Adipocyte (in vitro differentiated cells): Measurements from ENCODE around the gene FLT3LG.
A peak's percentile ranks its signal among the peaks of the same experiment; 100 is the strongest.

Experiments used
- DNase-seq: peaks from one replicate; pipeline ENCODE4 v3.0.0-alpha.2; 2015; ENCODE audit warnings: low read depth
- H3K27me3 ChIP-seq: replicated peaks from 2 replicates; pipeline ENCODE4 v1.7.0; 2013; ENCODE audit warnings: mild to moderate bottlenecking, low read length, moderate library complexity; ENCODE audit not compliant: control insufficient read depth, insufficient read depth
- H3K36me3 ChIP-seq: 2 replicates; pipeline ENCODE4 v1.7.0; 2013; ENCODE audit warnings: low read length, mild to moderate bottlenecking, moderate library complexity; ENCODE audit not compliant: control insufficient read depth, insufficient read depth, severe bottlenecking
- H3K4me1 ChIP-seq: 2 replicates; pipeline ENCODE4 v1.7.0; 2013; ENCODE audit warnings: mild to moderate bottlenecking, low read length, moderate library complexity; ENCODE audit not compliant: control insufficient read depth, insufficient read depth
- H3K4me3 ChIP-seq: 2 replicates; pipeline ENCODE4 v1.7.0; 2013; ENCODE audit warnings: mild to moderate bottlenecking, low read length, moderate library complexity
- H3K9ac ChIP-seq: 2 replicates; pipeline ENCODE4 v1.7.0; 2013; ENCODE audit warnings: mild to moderate bottlenecking, low read length, moderate library complexity
- H3K9me3 ChIP-seq: 2 replicates; pipeline ENCODE4 v1.7.0; 2013; ENCODE audit warnings: mild to moderate bottlenecking, low read length, moderate library complexity; ENCODE audit not compliant: control insufficient read depth

Gene FLT3LG

GRCh38 chr19:49473868-49474541 lies at the start of gene FLT3LG:
Gene FLT3LG (plus strand): TSS chr19:49474215. CDS start chr19:49474640, 425 bp downstream.
- Histone ChIP-seq H3K9me3 (no peaks in the 10 kb centered on the region), H3K27me3 (no peaks in the 10 kb centered on the region), H3K4me1 (peaks cover 20% of the 10 kb centered on the region), H3K36me3 (no peaks in the 10 kb centered on the region), H3K4me3 (peak within 1 kb of the TSS; percentile 75), H3K9ac (peak within 1 kb of the TSS; percentile 80)
- DNase-seq: peak; percentile 95

DNA sequence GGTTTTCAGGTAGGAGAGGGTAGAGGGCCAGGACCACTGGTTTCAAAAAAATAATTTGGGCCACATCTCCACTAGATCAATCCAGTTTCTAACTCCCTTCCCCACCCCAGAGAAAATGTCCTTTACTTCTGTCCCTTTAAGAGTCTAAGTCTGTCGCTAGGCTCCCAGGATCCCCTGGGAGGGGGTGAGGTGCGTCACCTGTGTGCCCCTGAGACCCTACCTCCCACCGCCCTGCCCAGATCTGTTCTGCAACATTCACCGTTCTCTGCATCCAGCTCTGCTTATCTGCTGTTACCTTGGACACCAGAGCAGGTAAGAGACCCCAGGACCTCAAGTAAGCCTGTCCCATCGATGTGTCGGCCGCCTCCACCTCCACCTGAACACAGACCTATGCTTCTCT lies 48.8 kb upstream of the FLT3LG start, which contains the start of gene GFY:
GFY (plus strand) TSS at position 211 of the 400 bp plus-strand sequence. CDS start 1,043 bp downstream, outside the sequence.
- DNase-seq: no peak
- no peaks in the 10 kb centered on the region for H3K36me3 ChIP-seq
- H3K27me3 ChIP-seq: peaks cover 80% of the 10 kb centered on the region
- no peak within 1 kb of the TSS for H3K4me3 ChIP-seq
- no peaks in the 10 kb centered on the region for H3K9me3 ChIP-seq
- H3K4me1 ChIP-seq: peaks cover 9% of the 10 kb centered on the region
- H3K9ac ChIP-seq: no peak within 1 kb of the TSS

DNA sequence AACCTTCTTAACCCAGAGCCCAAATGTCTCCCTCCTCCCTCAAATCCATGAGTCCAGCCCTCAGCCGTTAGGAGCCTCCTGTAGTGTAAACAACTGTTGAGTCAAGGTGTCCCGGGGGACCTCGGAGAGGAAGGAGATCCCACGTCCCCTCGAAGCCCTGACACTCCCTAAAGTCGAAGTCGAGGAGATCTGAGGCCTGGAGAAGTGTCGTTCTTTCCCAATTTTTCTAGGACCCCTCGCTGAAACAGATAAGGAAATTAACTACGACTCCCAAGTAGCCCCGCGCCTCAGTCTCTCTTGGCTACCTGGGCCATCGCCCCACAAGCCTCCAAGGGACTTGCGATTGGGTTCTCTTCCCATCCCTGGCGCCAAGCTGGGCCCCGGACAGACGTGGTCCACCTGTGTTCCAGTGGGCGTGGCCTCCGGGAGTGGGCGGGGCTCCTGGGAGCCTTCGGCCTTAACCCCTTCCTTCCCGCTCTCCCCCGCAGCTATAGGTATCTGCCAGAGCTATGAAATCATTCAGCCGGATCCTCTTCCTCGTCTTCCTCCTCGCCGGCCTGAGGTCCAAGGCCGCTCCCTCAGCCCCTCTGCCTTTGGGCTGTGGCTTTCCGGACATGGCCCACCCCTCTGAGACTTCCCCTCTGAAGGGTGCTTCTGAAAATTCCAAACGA lies 48.0 kb upstream of the FLT3LG start:
- Histone ChIP-seq H3K27me3 (peaks cover 85% of the 10 kb centered on the region), H3K4me1 (peaks cover 9% of the 10 kb centered on the region), H3K4me3 (no peak overlapping the region), H3K36me3 (no peaks in the 10 kb centered on the region), H3K9ac (no peak overlapping the region), H3K9me3 (no peaks in the 10 kb centered on the region)
- no peak for DNase-seq

- no peak overlapping the region for H3K9ac ChIP-seq
- H3K27me3 ChIP-seq: peaks cover 80% of the 10 kb centered on the region
- H3K4me3 ChIP-seq: no peak overlapping the region
- no peaks in the 10 kb centered on the region for H3K36me3 ChIP-seq
- no peak for DNase-seq
- no peaks in the 10 kb centered on the region for H3K9me3 ChIP-seq
- H3K4me1 ChIP-seq: peaks cover 9% of the 10 kb centered on the region
These were observed 46.7 kb upstream of the FLT3LG start for GRCh38 chr19:49427339-49427738.

GRCh38 chr19:49427855-49428546 lies 46.0 kb upstream of the FLT3LG start:
- H3K4me1 ChIP-seq: peaks cover 3% of the 10 kb centered on the region
- peaks cover 74% of the 10 kb centered on the region for H3K27me3 ChIP-seq
- no peaks in the 10 kb centered on the region for H3K9me3 ChIP-seq
- no peak overlapping the region for H3K9ac ChIP-seq
- H3K4me3 ChIP-seq: no peak overlapping the region
- no peak for DNase-seq
- H3K36me3 ChIP-seq: no peaks in the 10 kb centered on the region

DNA sequence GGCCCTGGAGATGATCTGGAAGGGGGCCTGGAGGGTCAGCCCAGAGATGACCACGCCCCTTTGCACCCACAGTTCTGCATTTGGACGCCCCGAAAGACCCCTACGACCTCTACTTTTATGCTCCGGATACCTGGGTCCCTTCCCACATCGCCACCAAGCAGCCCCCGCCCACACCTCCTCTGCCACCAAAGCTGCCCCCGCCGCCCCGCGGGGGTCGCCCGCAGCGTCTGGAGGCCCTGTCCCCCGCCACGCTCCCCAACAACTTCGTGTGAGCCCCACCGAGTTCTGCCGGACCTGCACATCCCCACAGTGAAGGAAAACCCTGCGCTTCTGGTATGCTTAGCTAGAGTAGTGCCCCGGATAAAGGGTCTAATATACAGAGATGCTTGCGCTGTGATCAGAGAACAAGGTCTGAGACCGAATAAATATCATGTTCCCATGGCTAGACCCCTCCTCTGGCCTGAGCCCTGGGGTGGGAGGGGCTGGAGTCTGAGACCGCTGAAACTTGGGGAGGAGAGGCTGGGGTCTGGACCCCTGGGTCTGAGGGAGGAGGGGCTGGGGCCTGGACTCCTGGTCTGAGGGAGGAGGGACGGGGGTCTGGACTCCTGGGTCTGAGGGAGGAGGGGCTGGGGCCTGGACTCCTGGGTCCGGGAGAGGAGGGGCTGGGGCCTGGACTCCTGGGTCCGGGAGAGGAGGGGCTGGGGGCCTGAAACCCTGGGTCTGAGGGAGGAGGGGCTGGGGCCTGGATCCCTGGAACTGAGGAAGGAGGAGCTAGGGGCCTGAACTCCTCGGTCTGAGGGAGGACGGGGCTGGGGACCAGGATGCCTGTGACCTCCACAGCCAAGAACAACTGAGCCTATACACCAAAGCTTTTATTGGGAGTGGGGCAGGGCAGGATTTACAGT lies 45.2 kb upstream of the FLT3LG start:
- H3K36me3 ChIP-seq: no peaks in the 10 kb centered on the region
- H3K27me3 ChIP-seq: peaks cover 69% of the 10 kb centered on the region
- H3K9me3 ChIP-seq: no peaks in the 10 kb centered on the region
- DNase-seq: no peak
- no peak overlapping the region for H3K4me3 ChIP-seq
- peaks cover 3% of the 10 kb centered on the region for H3K4me1 ChIP-seq
- no peak overlapping the region for H3K9ac ChIP-seq

- Histone ChIP-seq H3K4me1 (peaks cover 3% of the 10 kb centered on the region), H3K9me3 (no peaks in the 10 kb centered on the region), H3K36me3 (no peaks in the 10 kb centered on the region), H3K9ac (no peak overlapping the region), H3K27me3 (peaks cover 60% of the 10 kb centered on the region), H3K4me3 (no peak overlapping the region)
- no peak for DNase-seq
These were observed 43.8 kb upstream of the FLT3LG start for GRCh38 chr19:49430172-49430677.

- Histone ChIP-seq H3K9me3 (no peaks in the 10 kb centered on the region), H3K36me3 (no peaks in the 10 kb centered on the region), H3K27me3 (peaks cover 54% of the 10 kb centered on the region), H3K9ac (no peak overlapping the region), H3K4me3 (no peak overlapping the region), H3K4me1 (peaks cover 3% of the 10 kb centered on the region)
- DNase-seq: no peak
These were observed 43.2 kb upstream of the FLT3LG start for GRCh38 chr19:49430678-49431329.

DNA sequence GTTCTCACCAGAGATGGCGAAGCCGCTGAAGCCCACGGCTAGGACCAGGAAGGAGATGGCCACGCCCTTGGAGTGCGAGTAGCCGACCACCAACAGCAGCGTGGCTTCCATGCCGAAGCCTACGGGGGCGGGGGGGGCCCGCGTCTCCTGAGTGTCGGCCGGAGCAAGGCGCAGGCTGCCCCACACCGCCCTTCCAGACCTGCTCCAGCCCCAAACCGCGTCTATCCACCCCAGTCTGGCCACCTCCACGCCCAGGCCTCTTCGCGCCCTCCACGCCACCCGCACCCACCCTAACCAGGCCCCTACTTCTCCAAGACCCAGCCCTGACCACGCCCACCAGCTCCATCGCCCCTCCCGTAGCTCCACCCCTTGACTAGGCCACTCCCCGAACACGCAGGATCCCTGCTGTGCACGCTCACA lies 42.7 kb upstream of the FLT3LG start:
- DNase-seq: no peak
- Histone ChIP-seq H3K4me3 (no peak overlapping the region), H3K9me3 (no peaks in the 10 kb centered on the region), H3K4me1 (no peaks in the 10 kb centered on the region), H3K27me3 (peaks cover 53% of the 10 kb centered on the region), H3K9ac (no peak overlapping the region), H3K36me3 (no peaks in the 10 kb centered on the region)
